GM19238 (cell line): ENCODE measurements around the gene AP3B1.
"Not testable (repeated sequence)": the region's sequence is repeated elsewhere in the genome, so short reads cannot be mapped to it uniquely, and the experiment has no call there.

Source experiments
- DNase-seq: peaks from one replicate; pipeline ENCODE4 v3.0.0; 2011; ENCODE audit warnings: low spot score; ENCODE audit not compliant: insufficient read length

AP3B1 gene

DNA sequence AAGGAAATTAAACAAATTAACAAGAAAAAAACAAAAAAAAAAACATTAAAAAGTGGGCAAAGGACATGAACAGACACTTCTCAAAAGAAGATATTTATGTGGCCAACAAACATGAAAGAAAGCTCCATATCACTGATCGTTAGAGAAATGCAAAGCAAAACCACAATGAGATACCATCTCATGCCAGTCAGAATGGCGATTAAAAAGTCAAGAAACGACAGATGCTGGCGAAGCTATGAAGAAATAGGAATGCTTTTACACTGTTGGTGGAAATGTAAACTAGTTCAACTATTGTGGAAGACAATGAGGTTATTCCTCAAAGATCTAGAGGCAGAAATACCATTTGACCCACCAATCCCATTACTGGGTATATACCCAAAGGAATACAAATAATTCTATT is 223.8 kb downstream of the AP3B1 start:
- DNase-seq = not testable (repeated sequence)

DNA sequence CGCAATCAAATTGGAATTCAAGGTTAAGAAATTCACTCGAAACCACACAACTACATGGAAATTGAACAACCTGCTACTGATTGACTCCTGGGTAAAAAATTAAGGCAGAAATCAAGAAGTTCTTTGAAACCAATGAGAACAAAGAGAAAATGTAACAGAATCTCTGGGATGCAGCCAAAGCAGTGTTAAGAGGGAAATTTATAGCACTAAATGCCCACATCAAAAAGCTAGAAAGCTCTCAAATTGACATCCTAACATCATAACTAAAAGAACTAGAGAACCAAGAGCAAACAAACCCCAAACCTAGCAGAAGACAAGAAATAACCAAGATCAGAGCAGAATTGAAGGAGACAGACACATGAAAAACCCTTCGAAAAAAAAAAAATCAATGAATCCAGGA is 226.9 kb downstream of the AP3B1 start:
- not testable (repeated sequence) for DNase-seq

DNA sequence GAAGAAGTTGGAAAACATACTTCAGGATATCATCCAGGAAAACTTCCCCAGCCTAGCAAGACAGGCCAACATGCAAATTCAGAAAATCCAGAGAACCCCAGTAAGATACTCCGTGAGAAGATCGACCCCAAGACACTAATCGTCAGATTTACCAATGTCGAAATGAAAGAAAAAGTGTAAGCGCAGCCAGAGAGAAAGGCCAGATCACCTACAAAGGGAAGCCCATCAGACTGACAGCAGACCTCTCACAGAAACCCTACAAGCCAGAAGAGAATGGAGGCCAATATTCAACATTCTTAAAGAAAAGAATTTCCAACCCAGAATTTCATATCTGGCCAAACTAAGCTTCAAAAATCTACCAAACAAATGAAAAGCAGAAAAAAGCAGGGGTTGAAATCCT is 227.8 kb downstream of the AP3B1 start:
- DNase-seq = not testable (repeated sequence)

DNA sequence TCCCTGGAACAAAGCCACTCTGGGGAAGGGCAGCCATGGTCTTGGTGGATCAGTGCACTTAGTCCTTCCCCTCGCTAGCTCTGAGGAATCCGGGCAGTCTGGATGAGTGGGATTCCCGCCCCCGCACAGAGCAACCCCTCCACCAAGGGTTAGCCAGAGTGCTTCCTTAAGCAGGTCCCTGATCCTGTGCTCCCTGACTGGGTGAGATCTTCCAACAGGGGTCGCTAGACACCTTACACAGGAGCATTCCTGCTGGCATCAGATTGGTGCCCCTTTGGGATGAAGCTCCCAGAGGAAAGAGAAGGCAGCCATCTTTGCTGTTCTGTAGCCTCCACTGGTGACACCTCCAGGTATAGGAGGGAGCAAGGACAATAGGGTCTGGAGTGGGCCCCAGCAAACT is 228.8 kb downstream of the AP3B1 start:
- DNase-seq = no peak

DNA sequence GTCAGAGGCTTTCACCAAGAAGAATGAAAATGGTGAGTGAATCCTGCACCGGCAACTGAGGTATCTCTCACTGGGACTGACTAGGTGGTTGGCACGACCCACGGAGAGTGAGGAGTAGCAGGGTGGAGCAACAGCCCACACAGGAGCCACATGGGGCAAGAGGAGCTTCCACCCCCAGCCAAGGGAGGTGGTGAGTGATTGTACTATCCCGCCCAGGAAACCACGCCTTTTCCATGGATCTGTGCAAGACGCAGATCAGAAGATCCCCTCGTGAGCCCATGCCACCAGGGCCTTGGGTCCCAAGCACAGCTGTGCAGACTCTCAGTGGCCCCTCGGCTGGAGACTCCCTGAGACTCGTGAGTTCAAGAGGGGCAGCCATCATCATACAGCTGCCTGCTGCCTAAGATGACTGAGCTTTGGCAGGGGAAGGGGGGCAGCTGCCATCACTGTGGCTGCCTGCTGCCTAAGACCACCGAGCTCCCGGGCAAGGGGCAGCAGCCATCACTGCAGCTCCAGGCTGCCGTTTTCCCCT is 229.5 kb downstream of the AP3B1 start:
- DNase-seq = no peak

DNA sequence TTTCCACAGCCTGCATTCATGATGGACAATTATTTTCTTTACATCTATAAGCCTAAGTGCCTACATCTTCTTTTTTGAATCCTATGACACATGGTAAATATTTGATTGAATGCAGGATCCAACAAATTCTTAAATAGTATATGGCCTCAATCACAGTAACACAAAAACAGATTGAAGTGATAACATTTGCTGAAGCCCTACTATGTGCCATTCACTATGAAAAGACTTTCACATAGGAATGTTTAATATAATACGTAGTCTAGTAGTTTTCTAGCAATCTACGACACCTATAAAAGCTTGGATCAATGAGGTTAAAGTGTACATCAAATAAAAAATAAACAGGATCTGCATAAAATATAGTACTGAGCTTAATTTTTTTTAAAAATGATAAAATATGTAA is 231.0 kb downstream of the AP3B1 start:
- DNase-seq = no peak

DNA sequence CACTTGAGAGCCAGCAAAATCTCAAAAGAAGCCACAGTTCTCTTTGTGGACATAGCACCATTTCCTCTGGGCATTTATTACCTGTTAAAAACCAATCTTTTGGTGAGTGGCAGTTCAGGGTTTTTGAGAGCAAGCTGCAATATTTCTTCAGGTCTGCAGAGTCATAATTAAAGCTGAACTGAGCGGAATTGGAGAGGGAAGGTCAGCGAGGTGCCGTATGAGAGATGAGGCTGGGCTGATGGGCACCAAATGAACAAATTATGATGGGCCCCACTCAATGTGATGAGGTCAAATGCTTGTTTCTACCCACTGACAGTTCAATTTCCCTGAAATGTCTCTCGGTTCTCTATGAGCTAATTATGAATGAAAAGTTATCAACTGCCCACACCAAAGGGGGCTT is 231.9 kb downstream of the AP3B1 start:
- no peak for DNase-seq

DNA sequence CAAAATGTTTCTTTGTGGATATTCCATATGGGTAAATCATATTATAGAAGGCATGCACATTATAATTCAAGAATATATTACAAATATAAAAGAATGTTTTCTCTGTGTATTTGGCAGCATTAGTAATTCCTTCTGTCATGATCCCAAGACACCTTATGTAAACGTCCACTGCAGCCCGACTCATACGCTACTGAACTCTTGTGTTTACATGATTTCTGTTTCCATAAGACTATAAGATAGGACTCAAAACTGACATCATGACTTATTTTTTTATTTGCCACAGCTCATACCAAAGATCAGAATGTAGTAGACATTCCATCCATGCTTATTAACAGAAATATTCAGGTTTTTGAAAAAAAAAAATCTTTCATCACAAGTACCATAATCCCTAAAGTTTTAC is 234.1 kb downstream of the AP3B1 start:
- no peak for DNase-seq

DNA sequence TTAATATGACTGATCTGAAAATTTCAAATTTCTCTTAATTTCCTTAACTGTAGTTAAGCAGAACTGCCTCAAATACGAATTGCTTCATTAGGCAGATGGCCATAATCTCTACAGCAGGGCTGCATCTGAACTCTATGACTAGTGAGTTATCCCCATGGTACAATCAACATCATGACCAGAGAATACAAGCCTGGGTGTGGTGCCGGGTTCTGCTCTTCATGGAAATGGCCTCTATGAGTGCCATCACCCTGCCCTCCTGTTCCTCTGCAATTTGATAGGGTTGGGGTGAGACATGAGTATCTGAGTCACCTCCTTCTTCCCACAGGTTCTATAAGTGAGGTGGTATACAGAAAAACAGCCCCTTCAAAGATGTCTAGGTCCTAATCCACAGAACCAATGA is 235.9 kb downstream of the AP3B1 start:
- DNase-seq = no peak

DNA sequence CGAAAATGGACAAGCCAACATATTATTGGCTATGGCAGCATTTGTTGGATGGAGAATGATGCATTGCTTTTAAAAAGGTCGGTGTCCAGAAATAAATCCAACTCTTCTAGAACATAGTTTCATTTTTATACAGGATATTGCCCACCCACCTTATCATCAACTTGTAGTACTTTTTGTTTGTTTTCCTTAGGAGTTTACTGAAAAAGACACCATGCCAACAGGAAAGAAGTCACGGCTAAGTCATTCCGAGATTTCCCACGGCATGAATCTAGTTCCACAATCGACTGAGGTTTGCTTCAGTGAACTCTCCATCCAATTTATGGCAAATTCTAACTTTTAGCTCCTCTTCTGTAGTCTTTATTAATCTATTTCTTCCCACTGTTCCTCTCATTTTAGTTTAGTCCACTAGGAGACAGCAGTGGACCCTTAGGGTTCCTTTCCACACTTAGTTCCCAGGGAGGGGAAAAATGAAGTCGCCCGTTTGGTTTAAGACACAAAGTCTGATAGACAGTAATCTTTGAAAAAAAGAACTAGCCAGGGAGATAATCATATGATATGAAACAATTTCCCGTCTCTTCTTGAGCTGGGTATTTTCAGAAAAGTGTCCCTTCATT is 237.5 kb downstream of the AP3B1 start:
- no peak for DNase-seq

DNA sequence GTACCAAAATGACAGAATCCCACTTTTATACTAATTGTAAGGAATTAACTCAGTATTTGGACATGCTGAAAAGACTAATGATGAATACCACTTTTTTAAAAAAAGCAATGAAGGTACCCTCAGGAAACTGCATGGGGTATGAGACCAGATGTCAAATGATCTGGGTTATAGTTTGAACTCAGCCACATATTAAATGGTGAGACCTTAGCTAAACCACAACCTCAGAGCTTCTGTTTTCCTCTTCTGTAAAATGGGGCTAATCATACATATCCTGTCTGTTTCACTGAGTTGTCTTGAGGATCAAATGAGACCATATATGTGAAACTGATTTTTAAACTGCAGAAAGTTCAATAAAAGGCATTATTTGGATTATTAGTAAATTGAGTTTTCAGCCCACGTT is 238.4 kb downstream of the AP3B1 start:
- no peak for DNase-seq

DNA sequence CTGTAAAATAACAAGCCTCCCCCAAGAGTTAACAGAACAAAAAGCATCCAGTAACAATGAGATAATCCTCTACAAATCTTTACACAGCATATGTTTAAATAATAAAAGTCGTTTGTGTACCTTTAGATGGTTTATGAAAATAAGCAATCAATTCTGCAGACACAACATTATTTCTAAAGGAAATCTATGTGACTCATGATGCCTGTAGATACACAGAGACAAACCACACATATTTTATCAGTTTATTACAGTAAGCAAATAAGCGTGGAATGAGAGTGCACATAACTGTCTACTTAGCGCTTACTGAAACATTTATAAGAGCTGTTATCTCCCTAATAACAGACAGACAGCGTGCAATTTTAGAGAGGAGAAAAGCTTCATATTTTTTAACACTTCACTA is 243.6 kb downstream of the AP3B1 start:
- DNase-seq = no peak

DNA sequence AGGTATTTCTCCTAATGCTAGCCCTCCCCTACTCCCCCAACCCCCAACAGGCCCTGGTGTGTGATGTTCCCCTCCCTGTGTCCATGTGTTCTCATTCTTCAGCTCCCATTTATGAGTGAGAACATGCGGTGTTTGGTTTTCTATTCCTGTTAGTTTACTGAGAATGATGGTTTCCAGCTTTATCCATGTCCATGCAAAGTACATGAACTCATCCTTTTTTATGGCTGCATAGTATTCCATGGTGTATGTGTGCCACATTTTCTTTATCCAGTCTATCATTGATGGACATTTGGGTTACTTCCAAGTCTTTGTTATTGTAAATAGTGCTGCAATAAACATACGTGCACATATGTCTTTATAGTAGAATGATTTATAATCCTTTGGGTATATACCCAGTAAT is 247.7 kb downstream of the AP3B1 start:
- DNase-seq = not testable (repeated sequence)

DNA sequence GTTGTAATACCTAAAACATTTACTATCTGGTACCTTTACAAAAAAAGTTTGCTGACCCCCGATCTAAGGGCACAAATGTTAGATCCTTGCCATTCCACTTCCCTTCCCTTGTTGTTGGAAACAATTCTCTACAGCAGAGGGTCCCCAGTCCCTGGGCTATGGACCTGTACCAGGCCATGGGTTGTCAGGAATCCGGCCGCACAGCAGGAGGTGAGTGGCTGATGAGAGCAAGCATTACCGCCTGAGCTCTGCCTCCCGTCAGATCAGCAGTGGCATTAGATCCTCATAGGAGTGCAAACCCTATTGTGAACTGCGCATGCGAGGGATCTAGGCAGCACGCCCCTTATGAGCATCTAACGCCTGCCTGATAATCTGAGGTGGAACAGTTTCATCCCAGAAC is 248.5 kb downstream of the AP3B1 start:
- no peak for DNase-seq

DNA sequence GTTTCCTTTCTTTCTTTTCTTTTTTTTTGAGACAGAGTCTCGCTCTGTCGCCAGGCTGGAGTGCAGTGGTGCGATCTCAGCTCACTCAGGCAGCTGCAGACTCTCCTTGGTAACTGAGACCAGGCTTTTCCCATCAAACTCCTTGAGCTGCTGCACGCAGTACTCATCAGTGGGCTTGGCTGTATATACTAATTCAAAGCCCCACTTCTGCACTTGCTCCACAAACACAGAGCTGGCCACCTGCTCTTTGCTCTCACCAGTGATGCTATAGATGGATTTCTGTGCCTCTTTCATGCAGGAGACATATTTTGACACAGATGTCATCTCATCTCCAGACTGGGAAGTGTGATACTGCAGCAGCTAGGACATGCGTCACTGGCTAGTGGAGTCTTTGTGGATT is 252.7 kb downstream of the AP3B1 start:
- DNase-seq = no peak

DNA sequence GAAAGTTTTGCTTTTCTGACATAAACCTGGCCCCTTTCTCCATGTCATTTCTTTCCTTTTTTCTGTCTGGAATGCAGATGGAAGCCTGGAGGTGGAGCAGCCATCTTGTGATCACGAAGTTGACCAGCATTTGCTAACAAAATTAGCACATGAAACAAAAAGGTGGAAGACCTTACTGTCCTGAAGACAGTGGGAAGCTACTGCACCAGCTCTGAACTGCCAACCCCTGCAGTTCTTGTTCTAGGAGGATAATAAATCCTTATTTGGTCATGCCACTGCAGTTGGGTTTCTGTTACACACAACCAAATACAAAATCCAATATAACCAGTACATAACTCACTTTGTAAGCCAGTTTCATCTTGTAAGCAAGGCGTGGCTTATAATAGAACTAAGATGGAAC is 269.0 kb downstream of the AP3B1 start:
- no peak for DNase-seq

DNA sequence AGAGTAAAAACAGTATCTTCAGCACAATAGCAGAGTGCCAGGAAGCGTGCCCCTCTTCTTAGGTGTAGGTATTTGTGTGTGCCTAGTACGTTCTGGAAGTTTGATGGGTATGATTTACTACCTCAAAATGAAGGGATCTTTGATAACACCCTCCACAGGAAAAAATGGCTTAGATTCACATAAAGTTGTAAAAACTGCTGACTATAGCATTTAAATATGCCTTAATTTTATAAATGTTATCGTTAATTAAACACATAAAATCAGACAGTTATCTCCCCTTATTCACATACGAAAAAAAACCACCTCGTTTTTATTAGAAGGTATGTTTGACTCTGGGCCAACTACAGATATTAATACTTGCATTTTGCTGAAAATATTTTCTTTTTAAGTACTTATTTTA is 274.8 kb downstream of the AP3B1 start:
- no peak for DNase-seq

DNA sequence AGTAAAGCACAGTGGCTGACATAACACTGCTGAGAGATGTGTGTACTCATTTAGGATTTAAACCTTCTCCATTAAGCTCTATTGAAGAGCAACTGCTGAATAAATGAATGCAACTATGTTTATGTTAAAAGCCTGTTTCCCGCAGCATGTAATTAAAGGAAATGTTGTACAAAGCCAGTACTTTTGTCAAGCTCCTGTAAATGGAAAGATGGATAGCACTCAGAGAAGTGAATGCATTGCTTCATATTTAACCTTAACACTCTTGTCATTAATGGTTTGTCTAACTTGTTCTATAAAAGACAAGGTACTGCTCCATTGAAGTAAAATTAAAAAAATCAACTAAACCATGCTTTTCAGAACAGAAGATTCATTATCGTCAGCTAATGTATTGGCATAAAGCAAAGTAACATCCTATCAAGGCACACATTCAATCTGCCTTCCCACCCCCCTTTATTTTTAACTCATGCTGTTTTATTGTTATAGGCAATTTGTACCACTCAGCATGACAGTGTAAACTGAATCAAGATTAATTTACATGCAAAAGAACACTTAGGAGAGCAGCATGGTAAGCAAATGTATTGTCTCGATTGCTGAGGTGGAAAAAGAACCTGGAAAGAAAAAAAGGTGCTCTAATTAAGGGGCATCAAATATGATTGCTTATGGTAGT is 277.5 kb downstream of the AP3B1 start:
- DNase-seq = no peak

DNA sequence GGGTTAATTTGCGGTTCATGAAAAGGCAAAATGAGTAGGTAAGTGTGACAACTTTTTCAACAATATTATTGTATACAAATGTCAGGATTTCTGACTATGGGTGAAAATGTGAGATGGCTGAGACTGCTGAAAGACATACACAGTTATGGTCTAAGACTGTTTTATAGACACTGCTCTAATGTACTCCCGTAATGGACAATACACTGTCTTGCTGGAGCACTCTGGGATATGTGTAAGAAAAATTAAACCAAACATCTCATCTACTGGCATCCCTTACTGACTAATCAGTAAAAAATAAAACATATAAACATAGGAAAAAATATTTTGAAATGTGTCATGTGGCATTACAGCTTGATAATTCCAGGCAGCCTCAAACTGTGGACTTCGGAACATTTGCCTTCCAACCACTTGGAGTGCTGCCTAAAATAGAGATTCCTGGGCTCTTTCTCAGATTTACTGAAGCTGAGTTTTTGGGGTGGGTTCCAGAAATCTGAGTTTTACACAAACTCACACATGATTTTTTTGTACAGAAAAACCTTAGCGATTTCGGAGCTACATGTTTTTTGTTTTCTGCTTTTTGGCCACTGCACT is 284.5 kb downstream of the AP3B1 start:
- no peak for DNase-seq

DNA sequence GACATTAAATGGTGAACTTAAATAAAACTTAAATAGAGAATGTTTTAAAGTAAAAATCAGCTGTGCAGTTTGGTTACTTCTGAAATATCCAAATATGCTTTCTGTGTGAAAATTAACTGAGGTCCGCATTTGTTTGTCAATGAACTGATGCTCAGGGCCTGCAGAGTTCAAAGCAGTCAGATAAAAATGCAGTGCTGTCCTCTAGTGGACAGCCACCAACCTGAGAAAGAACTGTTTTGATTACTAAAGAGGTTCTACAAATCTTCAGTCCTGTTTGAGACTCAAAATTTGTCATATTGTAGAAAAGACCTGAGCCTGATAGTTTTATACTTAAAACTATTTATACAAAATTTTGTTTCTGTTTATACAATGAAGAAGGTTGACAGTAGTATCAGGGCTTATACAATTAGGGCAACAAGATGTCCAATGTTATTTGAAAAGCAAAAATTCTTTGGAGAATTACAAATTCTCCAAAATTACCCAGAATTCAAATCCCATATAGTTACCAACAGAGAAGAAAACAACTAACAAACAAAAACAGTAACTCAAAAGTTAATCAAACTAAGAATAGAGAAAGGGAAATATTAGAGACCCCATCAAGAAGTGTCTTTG is 286.0 kb downstream of the AP3B1 start:
- no peak for DNase-seq

DNA sequence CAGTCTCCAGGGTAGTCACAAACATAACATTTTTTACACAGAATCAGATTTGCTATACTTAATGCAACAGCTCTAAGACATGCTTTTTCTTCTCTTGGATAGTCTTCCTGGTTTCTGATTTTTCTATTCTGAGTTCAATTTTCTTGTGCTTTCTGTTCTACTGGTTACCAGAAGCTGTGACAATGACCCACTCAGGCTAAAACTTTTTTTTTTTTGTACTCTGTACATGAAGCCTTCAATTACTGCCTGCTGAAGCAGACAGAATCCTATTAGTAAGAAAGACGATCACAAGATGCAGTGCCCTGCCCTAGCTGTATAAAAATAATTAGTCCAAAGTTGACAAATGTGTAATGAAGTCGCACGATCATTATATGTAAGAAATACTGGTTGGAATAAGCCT is 287.3 kb downstream of the AP3B1 start:
- no peak for DNase-seq

DNA sequence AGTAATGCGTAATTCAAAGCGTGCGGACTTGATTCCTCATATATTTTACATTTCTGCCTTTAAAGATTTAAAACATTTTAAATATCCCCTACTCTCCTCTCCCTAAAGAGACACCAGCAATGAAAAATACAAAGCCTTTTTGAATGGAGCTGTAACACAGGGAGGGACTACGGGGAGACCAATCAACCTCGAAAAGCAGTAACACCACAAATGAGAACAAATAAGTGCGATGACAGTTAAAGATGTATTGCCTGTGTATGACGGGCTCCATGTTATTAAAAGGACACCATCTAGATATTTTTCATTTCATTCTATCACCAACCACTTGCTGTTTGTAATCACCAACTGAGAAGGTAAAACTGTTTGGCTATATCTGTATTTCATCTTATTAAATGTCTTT is 288.0 kb downstream of the AP3B1 start:
- DNase-seq = no peak
